Activated CD4-positive, alpha-beta T cell treated with anti-CD3 and anti-CD28 coated beads for 24 hours (primary cell): Measurements from ENCODE around the gene SOX10.

Experiments
- DNase-seq, 2 donors: peaks; one replicate each; pipeline ENCODE4 v3.0.0-alpha.2; 2020; ENCODE audit warnings: low read depth in 2 of 2

Gene SOX10

DNA sequence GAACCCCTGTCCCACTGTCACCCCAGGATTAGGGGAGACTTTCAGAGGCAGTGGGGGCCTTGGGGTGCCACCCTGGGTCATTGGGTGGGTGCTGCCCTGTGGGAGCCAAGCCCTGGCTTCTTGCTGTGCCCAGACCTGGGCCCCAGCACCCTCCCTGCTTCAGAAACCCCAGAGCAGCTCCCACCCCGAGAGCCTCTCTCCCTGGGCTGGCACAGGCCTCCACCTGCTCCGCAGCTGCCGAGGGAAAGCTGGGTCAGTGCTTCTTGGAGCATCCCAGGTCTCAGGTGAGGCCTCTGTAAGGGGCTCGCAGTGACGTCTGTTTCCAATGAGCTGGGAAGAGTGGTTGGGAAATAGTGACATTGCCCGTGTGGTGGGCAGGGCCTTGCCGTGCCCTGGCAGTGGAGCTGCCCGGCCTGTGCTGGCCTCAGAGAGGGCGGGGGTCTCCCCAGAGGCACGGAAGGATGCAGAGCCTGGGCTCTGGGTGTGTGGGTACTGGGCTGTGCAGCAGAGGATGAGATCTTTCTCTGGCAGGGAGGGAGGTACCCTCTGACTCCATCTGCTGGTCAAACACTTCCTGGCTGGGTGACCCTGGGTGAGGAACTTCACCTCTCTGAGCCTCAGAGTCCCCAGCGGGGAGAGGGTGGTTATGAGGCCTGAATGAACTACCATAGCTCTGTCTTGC is 53.9 kb downstream of the SOX10 start:
- DNase-seq, result no peak

DNA sequence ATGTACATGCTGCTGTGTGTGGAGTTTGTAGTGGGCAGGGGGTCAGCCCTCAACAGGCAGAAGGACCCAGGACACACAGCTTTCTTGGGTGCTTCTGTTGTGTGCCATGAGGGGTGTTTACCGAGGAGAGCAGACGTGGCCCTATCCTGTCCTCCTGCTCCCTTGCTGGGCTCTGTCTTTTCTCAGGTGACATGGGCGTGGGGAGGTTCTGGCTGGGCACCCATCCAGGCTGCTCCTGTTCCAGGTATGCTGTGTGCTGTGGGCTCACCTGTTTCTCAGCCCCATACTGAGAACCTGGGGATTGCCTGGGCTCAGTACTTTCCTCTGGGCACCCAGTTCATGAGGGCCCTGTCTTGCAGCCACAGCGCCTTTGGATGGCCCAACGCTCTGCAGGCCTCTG is 55.0 kb downstream of the SOX10 start:
- no peak for DNase-seq

DNA sequence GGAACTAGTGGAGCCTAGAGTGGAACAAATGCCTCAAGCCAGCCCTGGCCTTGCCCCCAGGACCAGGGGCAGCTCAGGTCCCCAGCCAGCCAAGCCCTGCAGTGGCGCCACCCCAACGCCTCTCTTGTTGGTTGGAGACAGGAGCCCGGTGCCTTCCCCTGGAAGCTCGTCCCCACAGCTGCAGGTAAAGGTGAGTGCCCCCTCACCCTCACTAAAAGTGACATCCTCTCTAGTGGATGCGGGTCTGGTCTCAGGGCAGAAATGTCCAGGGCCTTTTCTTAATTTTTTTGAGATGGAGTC is 56.8 kb downstream of the SOX10 start:
- no peak for DNase-seq

- DNase-seq, result no peak
These were observed 57.4 kb downstream of the SOX10 start for GRCh38 chr22:37926771-37927636.

GRCh38 chr22:37926358-37926757 is 58.0 kb downstream of the SOX10 start:
- no peak for DNase-seq

GRCh38 chr22:37925767-37926166 is 58.6 kb downstream of the SOX10 start:
- no peak for DNase-seq

DNA sequence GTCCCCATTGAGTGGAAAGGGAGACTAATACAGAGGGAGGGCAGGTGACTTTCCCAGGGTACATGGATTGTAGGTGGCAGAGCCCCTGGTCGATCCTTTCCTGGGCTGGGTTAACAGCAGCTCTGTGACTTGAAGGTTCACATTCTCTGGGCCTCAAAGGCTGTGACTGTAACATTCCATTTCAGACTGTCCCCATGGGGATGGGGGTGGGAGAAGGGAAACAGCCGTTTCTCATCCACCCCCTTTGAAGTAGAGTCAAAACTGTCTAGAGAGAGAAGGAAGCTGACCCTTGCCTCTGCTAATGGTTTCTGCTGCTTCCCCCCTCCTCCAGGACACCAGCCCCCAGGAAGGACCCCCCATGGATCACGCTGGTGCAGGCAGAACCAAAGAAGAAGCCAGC is 59.0 kb downstream of the SOX10 start:
- DNase-seq, result no peak

GRCh38 chr22:37924386-37925065 is 59.8 kb downstream of the SOX10 start:
- no peak for DNase-seq

- no peak for DNase-seq
These were observed 60.4 kb downstream of the SOX10 start for GRCh38 chr22:37923927-37924326.
